Esophagus squamous epithelium (tissue), 5 donors: ENCODE data around the gene ZNF333. TPM values are rescaled to one million over a fixed set of nuclear protein-coding genes. Genes with fewer than 3 reads are reported as not detected.

Experiments
- DNase-seq: peaks from one replicate; lab custom pipeline; 2025; lab: John Stamatoyannopoulos, UW
- H3K27ac ChIP-seq, 4 donors: fragments of 200-600 bp; sonication (generic); one replicate each; pipeline ENCODE4 v1.5.1; 2016 to 2019; ENCODE audit warnings: mild to moderate bottlenecking in 1 of 4
- H3K27me3 ChIP-seq, 4 donors: fragments of 200-600 bp; sonication (generic); 1 replicate in 3 of 4; 2 replicates in 1 of 4; pipeline versions ENCODE4 v1.5.1 to v1.6.0; 2017 to 2021; ENCODE audit warnings: antibody characterized with exemption in 1 of 4
- H3K36me3 ChIP-seq, 3 donors: fragments of 200-600 bp; sonication (generic); one replicate each; pipeline ENCODE4 v1.5.1; 2016 to 2019
- H3K4me1 ChIP-seq, 3 donors: fragments of 200-600 bp; sonication (generic); one replicate each; pipeline ENCODE4 v1.5.1; 2017 to 2019
- H3K4me3 ChIP-seq, 4 donors: fragments of 200-600 bp; sonication (generic); 1 replicate in 3 of 4; 2 replicates in 1 of 4; pipeline ENCODE4 v1.5.1; 2016 to 2019; ENCODE audit warnings: mild to moderate bottlenecking in 2 of 4, moderate library complexity in 1 of 4
- H3K9me3 ChIP-seq, 3 donors: fragments of 200-600 bp; sonication (generic); one replicate each; pipeline ENCODE4 v1.5.1; 2016 to 2019
- POLR2A ChIP-seq, 4 donors: fragments of 450-650 bp; IDR thresholded peaks; one replicate each; pipeline ENCODE4 v1.6.1; 2017; ENCODE audit warnings: antibody characterized with exemption in 4 of 4, mild to moderate bottlenecking in 4 of 4, moderate library complexity in 3 of 4
- WGBS, 2 donors: methylation state at CpG; one replicate each; pipeline ENCODE4 v1.1.5; 2018; 5-methylcytosine and 5-hydroxymethylcytosine counted together
- intact Hi-C: fragments of 100-400 bp; cut with DNase I; formaldehyde crosslinking; loops from one replicate; pipeline ENCODE4 v1.15.0; 2022
- total RNA-seq, 4 donors: library from RNA; depleted of rRNA; stranded (reverse); fragments of >200 nt; gene quantifications; one replicate each; pipeline ENCODE4 v1.1.0, GENCODE V29; 2016
- TF ChIP-seq, protein P1 (sequence below), 6 experiments: fragments of 450-650 bp in 4 of 6; fragments of 200-600 bp in 2 of 6; sonication (generic) in 2 of 6; IDR thresholded peaks; one replicate each; pipeline ENCODE4 v1.5.1; 2016 to 2019; ENCODE audit warnings: antibody characterized with exemption in 6 of 6, mild to moderate bottlenecking in 4 of 6, moderate library complexity in 4 of 6
- donor health status: DM: yes; HTN: yes; CAD: no.

ZNF333 gene
- total RNA-seq, 4 donors from 2014 or later = 1.1 to 20.2 (median 3.9) TPM

DNA sequence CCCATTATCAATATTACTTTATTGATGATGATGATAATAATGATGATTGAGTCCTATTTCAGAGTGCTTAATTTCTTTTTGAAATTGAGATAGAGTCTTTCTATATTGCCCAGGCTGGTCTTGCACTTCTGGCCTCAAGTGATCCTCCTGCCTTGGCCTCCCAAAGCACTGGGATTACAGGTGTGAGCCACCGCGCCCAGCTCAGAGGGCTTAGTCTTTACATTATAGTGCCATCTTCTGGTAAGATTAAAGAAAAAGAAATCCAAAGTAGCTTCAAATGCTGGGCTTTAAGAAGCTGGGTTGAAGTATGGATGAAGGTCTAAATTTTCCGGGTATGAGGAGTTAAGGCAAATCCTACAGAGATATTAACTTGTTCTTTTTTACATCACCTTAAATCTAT is 3.4 kb upstream of the ZNF333 start:
- H3K36me3 ChIP-seq = no peaks in the 10 kb centered on the region
- H3K9me3 ChIP-seq = no peaks in the 10 kb centered on the region
- TF ChIP-seq, protein P1, sequence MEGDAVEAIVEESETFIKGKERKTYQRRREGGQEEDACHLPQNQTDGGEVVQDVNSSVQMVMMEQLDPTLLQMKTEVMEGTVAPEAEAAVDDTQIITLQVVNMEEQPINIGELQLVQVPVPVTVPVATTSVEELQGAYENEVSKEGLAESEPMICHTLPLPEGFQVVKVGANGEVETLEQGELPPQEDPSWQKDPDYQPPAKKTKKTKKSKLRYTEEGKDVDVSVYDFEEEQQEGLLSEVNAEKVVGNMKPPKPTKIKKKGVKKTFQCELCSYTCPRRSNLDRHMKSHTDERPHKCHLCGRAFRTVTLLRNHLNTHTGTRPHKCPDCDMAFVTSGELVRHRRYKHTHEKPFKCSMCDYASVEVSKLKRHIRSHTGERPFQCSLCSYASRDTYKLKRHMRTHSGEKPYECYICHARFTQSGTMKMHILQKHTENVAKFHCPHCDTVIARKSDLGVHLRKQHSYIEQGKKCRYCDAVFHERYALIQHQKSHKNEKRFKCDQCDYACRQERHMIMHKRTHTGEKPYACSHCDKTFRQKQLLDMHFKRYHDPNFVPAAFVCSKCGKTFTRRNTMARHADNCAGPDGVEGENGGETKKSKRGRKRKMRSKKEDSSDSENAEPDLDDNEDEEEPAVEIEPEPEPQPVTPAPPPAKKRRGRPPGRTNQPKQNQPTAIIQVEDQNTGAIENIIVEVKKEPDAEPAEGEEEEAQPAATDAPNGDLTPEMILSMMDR (IDR thresholded peaks at IDR 0.05) = peak in 4 of 6 experiments; percentile 13 to 44 (median 30)
- no peak for TF ChIP-seq POLR2A (IDR thresholded peaks at IDR 0.05)
- no peak for DNase-seq
- intact Hi-C loops = no loop called here
- H3K27me3 ChIP-seq = peaks cover 0 to 11% (median 0%) of the 10 kb centered on the region in 4 donors
- H3K4me1 ChIP-seq = peaks cover 0 to 22% (median 8%) of the 10 kb centered on the region in 3 donors
- no peak overlapping the region for H3K27ac ChIP-seq
- no peak overlapping the region for H3K4me3 ChIP-seq
- 32 to 43% methylated on average over 3 of the region's 3 CpGs for WGBS, 2 donors

DNA sequence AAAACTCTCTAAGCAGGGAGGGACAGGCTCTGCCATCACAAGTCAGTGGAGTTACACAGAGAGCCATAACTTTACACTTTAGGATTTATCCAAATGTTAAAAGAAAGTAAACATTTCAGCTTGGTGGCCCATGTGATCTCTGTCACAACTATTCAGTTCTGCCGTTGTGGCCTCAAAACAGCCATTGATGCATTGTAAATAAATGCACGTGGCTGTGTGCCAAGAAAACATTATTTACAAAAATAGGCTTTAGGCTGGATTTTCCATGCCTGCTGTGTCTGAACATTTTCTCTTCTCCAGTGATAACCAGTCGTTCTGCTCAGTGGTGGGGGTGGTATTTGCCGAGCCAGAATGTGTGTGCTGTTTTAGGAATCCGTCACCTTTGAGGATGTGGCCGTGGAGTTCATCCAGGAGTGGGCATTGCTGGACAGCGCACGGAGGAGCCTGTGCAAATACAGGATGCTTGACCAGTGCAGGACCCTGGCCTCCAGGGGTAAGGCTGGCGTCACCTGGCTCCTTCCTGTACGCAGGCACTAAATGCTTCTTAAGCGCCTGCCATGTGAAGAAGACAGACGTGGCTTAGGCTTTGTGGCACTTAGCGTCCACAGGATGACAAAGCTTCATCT is 4.9 kb downstream of the ZNF333 start:
- intact Hi-C loops = loop anchor here (5.0 kb wide), 1 partner anchor 122 kb away; the partner anchor contains the start of gene NDUFB7
- 70 to 78% methylated on average over 10 to 13 of the region's 13 CpGs for WGBS, 2 donors

DNA sequence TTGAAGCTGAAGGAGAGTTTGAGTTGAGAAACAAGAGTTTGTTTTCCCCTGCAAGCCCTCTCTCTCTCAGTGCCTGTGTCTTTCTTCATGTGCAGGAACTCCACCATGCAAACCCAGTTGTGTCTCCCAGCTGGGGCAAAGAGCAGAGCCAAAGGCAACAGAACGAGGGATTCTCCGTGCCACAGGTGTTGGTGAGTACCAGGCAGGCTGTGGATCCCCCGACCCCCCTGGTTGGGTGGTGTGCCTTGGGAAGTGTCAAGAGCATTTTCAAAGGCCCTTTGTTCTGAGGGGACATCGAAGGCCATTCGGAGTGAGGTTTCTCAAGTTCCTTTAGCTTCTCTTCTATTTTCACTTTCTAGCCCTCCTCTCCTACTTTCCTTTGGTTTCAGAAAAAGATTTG is 5.6 kb downstream of the ZNF333 start:
- TF ChIP-seq, protein P1 (IDR thresholded peaks at IDR 0.05) = no peak
- TF ChIP-seq POLR2A (IDR thresholded peaks at IDR 0.05) = no peak
- Histone ChIP-seq H3K9me3 (no peaks in the 10 kb centered on the region), H3K4me3 (no peak overlapping the region), H3K4me1 (peaks cover 0 to 16% (median 5%) of the 10 kb centered on the region in 3 donors), H3K27me3 (no peaks in the 10 kb centered on the region), H3K36me3 (peaks cover 5 to 73% (median 26%) of the 10 kb centered on the region in 3 donors), H3K27ac (no peak overlapping the region)
- DNase-seq = no peak
- WGBS, 2 donors = 89 to 100% methylated on average over 5 of the region's 5 CpGs
- intact Hi-C loops = no loop called here

More for the DNA sequence above, 4.9 kb downstream of the ZNF333 start:
- Histone ChIP-seq H3K36me3 (peaks cover 0 to 65% (median 20%) of the 10 kb centered on the region in 3 donors), H3K4me1 (peaks cover 0 to 19% (median 8%) of the 10 kb centered on the region in 3 donors), H3K9me3 (no peaks in the 10 kb centered on the region), H3K27ac (no peak overlapping the region), H3K4me3 (no peak overlapping the region), H3K27me3 (no peaks in the 10 kb centered on the region)
- TF ChIP-seq POLR2A (IDR thresholded peaks at IDR 0.05) = no peak
- TF ChIP-seq, protein P1 (IDR thresholded peaks at IDR 0.05) = no peak
- no peak for DNase-seq

DNA sequence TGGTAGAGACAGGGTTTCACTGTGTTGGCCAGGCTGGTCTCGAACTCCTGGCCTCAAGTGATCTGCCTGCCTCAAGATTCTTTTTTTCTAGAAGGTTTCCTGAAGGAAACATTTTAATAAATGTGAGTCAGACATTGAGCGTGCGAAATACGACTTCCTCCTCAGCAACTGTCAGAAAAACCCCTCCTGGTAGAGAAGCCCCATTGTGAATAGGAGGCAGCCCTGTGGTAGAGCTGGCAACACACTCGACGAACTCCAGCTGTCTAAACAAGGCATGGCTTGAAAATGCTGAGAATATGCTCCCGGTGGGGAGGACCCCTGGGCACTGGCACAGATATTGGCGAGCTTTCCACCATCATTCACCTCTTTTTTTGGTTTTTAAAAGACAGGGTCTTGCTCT is 9.8 kb downstream of the ZNF333 start:
- no peak for TF ChIP-seq POLR2A (IDR thresholded peaks at IDR 0.05)
- H3K4me3 ChIP-seq = no peak overlapping the region
- peaks cover 25 to 100% (median 45%) of the 10 kb centered on the region in 3 donors for H3K36me3 ChIP-seq
- no peak for DNase-seq
- intact Hi-C loops = no loop called here
- H3K27me3 ChIP-seq = no peaks in the 10 kb centered on the region
- no peak overlapping the region for H3K27ac ChIP-seq
- H3K9me3 ChIP-seq = no peaks in the 10 kb centered on the region
- H3K4me1 ChIP-seq = no peaks in the 10 kb centered on the region
- WGBS, 2 donors = 81 to 94% methylated on average over 7 to 8 of the region's 8 CpGs

DNA sequence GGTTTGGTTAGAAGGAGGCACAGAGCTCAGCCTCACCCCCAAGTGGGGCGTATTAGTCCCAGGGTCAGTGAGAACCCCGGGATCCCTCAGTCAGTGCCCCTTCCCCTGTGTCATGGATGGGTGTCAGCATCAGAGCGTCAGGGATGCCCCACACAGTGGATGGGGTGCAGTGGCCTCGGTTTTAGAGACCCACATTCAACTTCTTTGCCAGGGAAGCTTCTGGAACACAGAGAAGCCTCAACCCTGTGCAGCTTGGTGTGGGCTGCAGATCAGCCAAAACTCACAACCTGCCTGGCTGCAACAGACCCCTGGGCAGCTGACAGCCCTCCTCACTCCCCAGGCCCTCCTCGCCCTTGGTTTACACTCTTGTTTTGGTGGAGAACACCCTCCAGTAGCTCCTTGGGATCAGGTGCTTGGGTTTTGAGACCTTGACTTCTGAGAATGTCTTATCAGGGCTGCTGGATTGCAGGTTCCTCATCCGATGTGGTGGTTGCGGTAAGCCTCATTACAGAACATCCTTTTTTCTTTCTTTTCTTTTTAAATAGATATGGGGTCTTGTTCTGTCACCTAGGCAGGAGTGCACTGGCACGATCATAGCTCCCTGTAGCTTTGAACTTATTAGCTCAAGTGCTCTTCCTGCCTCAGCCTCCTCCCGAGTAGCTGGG is 11.0 kb downstream of the ZNF333 start:
- Histone ChIP-seq H3K27me3 (no peaks in the 10 kb centered on the region), H3K9me3 (no peaks in the 10 kb centered on the region), H3K27ac (no peak overlapping the region), H3K36me3 (peaks cover 25 to 100% (median 40%) of the 10 kb centered on the region in 3 donors), H3K4me3 (no peak overlapping the region), H3K4me1 (no peaks in the 10 kb centered on the region)
- WGBS, 2 donors = 93 to 99% methylated on average over 4 to 5 of the region's 9 CpGs
- intact Hi-C loops = no loop called here
- TF ChIP-seq, protein P1 (IDR thresholded peaks at IDR 0.05) = no peak
- no peak for TF ChIP-seq POLR2A (IDR thresholded peaks at IDR 0.05)
- DNase-seq = no peak
